ENCODE measurements around the gene SPAG16. TPM values are rescaled to one million over a fixed set of nuclear protein-coding genes. Genes with fewer than 3 reads are reported as not detected.

Gene SPAG16
- total RNA-seq, 1 experiment from 2014 or later: 16.6 TPM

DNA sequence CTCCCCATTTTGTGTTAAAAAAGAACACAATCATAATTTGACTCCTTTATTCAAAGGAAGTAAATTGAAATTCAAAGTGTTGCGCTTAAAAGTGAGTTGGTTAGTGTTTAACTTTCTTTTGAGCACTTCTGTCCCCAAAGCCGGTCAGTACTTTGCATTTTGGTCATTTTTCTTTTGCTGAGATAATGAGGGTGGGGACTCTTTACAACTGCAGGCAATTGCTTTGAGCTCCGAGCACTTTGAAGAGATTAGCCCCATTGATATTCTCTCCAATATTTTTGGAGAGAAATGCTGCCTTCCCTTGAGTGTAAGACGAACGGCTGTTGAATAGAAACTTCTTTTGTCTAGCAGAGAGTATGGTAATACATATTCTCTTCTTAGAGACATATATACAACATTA lies 885.0 kb downstream of the SPAG16 start:
- no peak for DNase-seq (ENCODE audit: low read depth)

DNA sequence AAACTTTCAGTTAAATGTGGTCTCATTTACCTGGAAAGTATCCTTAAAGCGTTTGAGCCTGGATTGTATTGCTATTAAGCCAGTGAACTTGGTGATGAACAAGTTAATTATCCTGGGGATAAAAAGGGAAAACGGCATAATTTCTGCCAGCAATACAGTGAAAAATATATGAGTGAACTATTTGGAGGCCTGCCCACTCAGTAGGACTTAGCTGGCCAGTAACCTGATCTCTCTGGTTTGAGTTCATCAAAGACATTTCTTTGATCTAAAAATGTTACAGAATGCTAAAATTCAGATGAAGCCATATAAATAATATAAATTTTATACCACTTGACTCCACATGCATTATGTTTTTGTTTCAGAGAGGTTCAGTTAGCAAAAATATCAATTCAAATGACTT lies 885.5 kb downstream of the SPAG16 start:
- no peak for DNase-seq (ENCODE audit: low read depth)

DNA sequence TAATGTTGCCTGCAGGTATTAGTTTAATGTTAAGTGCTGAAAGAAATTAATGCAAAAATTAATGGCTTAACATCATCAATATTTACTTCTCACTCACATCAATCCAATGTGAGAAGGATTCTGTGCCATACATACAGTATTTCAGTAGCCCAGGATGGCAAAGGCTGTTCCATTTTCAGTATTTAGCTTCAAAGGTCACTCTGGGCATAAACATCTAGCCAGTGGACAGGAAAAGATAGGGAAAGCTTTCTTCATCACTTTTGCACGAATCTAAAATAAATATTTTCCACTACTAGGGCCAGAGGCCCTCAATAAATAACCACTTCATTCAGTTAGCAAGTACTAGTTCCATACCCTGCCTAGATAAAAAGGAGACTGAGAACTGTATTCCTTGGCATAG lies 890.3 kb downstream of the SPAG16 start:
- no peak for DNase-seq (ENCODE audit: low read depth)

DNA sequence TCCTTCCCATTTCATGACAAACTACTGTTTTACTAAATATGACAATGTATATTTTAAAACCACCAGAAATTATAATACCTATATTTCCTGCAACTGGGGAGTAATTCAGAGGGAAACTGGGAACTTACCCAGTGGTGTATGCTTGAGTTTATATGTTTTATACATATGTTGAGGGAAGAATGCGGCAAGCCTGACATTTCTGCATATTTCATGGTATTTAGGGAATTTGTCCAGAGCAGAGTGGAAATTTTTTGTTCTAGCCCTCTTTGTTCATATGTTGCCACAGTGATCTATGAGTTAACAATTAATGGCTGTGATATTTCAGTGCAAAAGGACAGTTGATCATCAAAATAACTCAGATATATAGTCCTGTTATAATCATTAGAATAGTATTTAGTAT lies 895.8 kb downstream of the SPAG16 start:
- no peak for DNase-seq (ENCODE audit: low read depth)

DNA sequence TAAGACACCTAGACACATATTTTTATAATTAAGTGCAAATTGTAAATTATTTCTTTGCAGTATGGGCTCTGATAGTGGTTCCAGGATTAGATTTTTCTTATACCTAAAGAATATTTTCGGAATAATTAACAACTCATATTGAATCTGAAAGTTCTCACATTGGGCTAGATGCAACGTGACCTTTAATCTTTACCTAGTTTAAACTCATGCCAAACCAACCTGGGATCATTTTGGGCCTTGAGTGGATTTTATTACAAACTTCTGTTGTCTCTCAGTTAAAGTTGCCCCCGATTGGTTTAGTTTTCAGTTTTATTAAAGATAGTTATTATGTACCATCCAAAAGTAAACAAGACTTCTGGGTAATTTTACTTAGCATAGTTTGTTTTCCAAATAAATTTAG lies 896.4 kb downstream of the SPAG16 start:
- no peak for DNase-seq (ENCODE audit: low read depth)

DNA sequence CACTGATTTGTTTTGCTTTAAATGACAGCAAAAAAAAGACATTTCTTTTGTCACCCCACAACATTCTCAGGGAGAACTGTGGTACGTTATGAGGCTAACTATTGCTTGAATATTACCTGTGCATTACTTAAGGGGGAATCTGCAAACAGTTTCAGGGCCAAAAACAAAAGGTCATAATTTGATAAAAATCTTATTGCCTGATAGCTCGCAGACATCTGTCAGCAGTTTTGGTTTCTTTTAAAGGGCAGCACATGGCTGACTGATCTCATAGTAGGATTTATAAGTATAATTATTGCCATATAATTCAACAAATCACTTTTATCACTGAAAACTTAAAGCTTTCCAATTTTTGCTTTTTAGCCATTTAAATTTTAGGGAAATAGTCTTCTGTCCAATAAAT lies 900.2 kb downstream of the SPAG16 start:
- no peak for DNase-seq (ENCODE audit: low read depth)

GRCh38 chr2:214185546-214185945 lies 901.3 kb downstream of the SPAG16 start:
- no peak for DNase-seq (ENCODE audit: low read depth)

DNA sequence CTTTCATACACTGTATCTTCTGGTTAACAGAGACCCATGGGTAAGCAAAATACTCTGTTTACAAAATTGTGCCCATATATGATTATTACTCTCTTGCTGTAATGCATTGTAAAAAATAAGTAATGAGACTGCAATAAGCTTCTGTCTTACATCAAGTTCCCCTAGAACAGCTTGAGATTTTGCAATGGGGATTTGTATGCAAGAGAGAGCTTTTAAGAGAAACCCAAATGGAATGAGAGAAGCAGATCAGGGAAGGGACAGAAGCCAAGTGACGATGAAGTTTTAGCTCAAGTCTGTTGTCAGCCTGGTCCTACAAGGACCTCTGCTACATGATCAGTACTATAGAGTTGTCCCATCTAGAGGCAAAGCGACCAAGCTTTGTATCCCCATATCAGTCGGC lies 908.4 kb downstream of the SPAG16 start:
- no peak for DNase-seq (ENCODE audit: low read depth)

DNA sequence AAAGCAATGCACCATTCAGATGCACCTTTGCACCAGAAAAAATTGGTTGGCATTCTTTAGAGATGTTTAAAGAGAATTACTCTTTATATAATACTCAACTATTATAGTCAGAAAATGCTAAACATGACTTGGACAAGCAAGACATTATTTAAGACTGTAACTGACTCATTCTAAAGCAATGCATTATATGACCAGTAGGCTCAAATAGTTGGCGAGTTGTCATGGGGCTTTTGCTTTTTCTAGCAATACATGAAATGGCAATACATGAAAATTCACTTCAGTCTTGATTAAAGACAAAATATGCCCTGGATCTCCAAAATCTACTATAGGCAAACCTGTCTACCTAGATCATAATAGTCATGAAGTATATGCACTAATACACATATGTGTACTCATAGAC lies 909.7 kb downstream of the SPAG16 start:
- no peak for DNase-seq (ENCODE audit: low read depth)

DNA sequence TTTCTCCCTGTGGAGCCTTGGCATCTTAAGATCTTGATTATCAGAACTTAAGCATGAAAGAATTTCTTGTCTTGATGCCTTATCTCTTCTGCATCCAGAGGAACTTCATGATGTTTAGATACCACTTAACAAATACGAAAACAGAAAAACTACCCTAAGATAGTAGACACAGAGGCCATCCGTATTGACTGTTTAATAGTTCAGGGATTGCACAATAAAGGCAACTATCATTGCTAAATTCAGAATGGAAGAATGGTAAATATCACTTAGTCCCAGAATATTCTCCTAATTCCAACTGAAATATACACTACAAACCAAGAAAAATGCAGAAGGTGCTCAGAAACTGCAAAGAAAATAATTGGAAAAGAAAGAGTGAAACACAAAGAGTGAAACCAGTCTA lies 912.0 kb downstream of the SPAG16 start:
- no peak for DNase-seq (ENCODE audit: low read depth)

GRCh38 chr2:214201892-214202291 lies 917.6 kb downstream of the SPAG16 start:
- no peak for DNase-seq (ENCODE audit: low read depth)

DNA sequence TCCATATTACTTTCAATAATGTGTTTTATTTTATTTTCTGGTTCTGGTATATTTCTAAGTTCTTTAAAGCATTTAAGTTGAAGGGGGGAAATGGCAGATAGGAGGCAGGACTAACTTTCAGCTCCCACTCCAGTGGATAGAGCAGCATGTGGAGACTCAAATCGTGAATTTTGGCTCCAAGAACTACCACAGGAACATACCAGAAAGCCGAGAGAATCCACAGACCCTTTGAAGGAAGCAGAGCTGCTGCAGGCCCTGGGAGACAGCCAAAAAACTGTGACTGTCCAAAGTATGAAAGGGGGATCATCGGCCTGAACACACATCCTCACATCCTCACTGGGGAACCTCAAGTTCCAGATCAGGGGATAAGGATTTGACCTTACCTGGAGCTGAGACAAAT lies 919.0 kb downstream of the SPAG16 start:
- DNase-seq (ENCODE audit: low read depth): no peak

DNA sequence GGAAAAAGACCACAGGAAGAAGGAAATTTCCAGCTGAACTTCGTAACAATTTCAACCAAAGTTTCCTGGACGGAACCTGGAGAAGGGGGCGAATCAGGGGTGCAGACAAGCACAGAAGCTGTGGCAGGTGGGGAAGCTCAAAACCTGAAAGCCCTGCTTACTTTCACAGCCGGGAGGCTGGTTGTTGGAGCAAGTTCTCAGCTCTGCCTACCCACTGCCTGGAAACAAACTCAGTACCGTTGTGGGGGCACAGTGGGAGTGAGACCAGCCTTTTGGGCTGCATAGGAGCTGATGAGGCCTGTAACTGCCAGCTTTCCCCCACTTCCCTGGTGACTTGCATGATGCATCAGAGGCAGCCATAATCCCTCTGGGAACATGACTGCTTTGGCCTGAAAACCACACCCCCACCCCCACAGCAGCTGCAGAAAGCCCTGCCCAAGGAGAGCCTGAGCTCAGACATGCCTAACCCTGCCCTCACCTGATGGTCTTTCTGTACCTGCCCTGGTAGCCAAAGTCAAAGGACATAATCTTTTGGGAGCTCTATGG lies 919.6 kb downstream of the SPAG16 start:
- DNase-seq (ENCODE audit: low read depth): no peak

DNA sequence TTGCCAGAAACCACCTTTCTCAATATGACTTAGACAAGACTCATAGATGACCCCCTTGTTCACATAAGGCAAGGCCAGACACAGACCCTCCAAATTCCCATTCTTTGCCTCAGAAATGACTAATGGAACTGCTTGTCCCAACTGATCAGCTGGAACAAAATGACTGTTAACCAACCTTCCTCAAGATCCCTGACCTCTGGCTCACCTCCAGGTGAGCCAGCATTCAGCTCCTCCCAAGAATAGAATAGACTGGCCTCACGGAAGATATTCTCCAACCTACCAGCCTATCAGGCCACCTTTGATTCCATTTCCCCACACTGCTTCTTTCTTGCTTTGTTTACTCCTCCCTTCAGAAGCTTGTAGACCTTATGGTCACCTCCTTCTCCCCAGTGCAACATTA lies 930.8 kb downstream of the SPAG16 start:
- DNase-seq (ENCODE audit: low read depth): no peak

GRCh38 chr2:214217136-214217535 lies 932.9 kb downstream of the SPAG16 start:
- no peak for DNase-seq (ENCODE audit: low read depth)

- no peak for DNase-seq (ENCODE audit: low read depth)
These were observed 933.3 kb downstream of the SPAG16 start for GRCh38 chr2:214217599-214217998.

DNA sequence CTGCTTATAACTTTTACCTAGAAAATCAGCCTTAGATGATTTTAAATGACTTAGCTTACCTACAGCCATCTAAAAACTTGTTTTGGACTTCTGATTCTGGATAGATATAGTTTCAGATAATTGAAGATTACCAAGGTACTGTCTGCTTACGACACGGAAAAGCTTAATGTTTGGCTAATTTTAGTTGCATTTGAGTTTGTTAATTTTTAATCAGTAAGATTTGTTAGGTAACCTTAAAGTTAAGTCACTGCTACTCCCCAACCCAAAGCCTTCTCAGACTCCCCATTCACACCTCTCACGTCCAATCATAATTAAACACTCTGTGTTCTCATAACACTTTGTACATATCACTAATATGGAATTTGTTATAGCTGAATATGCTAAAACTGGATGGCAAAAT lies 936.0 kb downstream of the SPAG16 start:
- no peak for DNase-seq (ENCODE audit: low read depth)

- DNase-seq (ENCODE audit: low read depth): no peak
These were observed 941.8 kb downstream of the SPAG16 start for GRCh38 chr2:214226061-214226460.

DNA sequence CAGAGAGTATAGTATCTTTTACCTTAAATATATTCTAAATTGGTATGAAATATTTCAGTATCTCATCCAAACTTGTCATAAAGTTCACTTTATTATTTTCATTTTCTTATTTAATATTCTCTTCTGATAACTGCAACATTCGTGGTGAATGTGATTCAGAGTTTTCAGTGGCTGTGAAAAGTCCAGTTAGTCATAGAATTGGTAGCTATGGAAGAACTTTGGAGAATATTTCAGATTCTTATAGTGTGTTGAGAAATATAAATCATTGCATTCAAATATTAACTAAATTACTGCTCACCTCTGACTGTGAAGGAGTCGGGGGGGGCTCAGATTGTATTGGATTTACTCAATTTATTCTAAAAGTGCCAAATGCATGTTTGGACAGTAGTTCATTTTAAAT lies 948.0 kb downstream of the SPAG16 start:
- DNase-seq (ENCODE audit: low read depth): no peak

DNA sequence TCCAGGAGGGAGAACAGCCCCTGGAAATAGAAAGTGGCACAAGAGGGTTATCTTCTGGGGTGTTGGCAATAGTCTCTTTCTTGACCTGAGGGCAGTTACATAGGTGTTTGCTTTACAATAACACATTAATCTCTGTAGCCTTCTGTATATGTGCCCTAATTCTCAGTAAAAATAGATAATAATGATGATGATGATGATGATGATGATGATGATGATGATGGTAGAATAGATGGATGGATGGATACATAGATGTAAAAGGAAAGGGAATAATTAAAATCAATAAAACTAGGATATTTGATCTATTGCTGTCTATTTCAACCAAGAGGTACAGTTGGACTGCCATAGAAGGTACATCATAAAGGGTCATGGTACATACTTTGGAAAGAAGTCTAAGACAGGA lies 948.9 kb downstream of the SPAG16 start:
- no peak for DNase-seq (ENCODE audit: low read depth)

DNA sequence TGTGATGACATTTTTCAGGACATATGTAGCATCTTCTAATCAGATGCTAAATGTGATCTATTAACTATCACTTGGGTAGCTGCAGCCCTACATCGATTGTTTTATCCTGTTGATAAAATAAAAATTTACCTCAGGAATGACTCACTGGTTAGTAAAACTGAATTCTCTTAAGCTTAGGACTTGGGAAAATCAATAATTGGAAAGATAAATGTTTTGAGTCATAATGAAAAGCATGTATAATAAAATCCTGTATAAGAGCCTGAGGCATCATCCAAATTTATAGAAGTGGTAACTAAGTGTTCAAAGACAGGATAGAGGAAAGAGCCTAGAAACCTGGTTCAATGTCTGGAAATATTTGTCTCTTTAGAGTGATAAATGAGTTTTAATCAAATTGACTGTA lies 958.5 kb downstream of the SPAG16 start:
- DNase-seq (ENCODE audit: low read depth): no peak

DNA sequence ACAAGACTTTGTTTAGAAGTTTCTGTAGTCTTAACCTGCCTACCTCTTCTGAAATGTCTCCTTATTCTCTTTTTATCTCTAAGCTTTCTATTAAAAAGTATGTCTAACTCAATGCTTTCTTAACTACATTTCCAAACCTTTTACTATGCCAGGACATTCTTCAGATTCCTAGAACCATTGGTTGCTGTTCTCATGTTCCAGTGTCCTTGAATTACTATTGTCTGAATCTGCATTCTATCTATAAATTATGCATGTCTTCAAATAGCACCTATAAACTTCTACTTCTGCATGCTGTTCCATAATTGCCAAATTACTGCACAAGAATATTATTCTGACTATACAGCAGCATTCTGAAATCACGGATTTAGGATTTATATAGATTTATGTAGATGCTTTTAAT lies 960.6 kb downstream of the SPAG16 start:
- DNase-seq (ENCODE audit: low read depth): no peak

GRCh38 chr2:214246417-214246816 lies 962.2 kb downstream of the SPAG16 start:
- DNase-seq (ENCODE audit: low read depth): no peak

GRCh38 chr2:214247531-214247930 lies 963.3 kb downstream of the SPAG16 start:
- DNase-seq (ENCODE audit: low read depth): no peak

- DNase-seq (ENCODE audit: low read depth): no peak
These were observed 970.8 kb downstream of the SPAG16 start for GRCh38 chr2:214255046-214255445.
